Neural progenitor cell (in vitro differentiated cells): ENCODE results near the gene ADGRV1. TPM values are rescaled to one million over a fixed set of nuclear protein-coding genes. Genes with fewer than 3 reads are reported as not detected.

Source experiments
- DNase-seq: peaks from one replicate; pipeline ENCODE4 v3.0.0-alpha.2; 2016; ENCODE audit warnings: low spot score
- H2AFZ ChIP-seq: fragments of 200-600 bp; sonication (generic); replicated peaks from 2 replicates; pipeline ENCODE4 v1.6.1; 2016; ENCODE audit warnings: antibody characterized with exemption
- H3F3A ChIP-seq: fragments of 200-600 bp; sonication (generic); 2 replicates; pipeline ENCODE4 v1.6.1; 2016; ENCODE audit warnings: antibody characterized with exemption, low read depth
- H3K27ac ChIP-seq: fragments of 200-600 bp; sonication (generic); 2 replicates; pipeline ENCODE4 v1.5.1; 2016; ENCODE audit warnings: mild to moderate bottlenecking
- H3K27me3 ChIP-seq: fragments of 200-600 bp; sonication (generic); 2 replicates; pipeline ENCODE4 v1.6.1; 2016; ENCODE audit warnings: mild to moderate bottlenecking, moderate library complexity
- H3K36me3 ChIP-seq: fragments of 200-600 bp; sonication (generic); 2 replicates; pipeline ENCODE4 v1.5.1; 2016
- H3K4me1 ChIP-seq: fragments of 200-600 bp; sonication (generic); 2 replicates; pipeline ENCODE4 v1.6.1; 2016; ENCODE audit warnings: mixed run types
- H3K4me2 ChIP-seq: fragments of 200-600 bp; sonication (generic); 2 replicates; pipeline ENCODE4 v1.6.1; 2016
- H3K4me3 ChIP-seq: fragments of 200-600 bp; sonication (generic); 2 replicates; pipeline ENCODE4 v1.5.1; 2016
- H3K79me2 ChIP-seq: fragments of 200-600 bp; sonication (generic); 2 replicates; pipeline ENCODE4 v1.6.1; 2016; ENCODE audit warnings: low read depth
- H3K9ac ChIP-seq: fragments of 200-600 bp; sonication (generic); 2 replicates; pipeline ENCODE4 v1.6.1; 2016
- H3K9me3 ChIP-seq: fragments of 200-600 bp; sonication (generic); 2 replicates; pipeline ENCODE4 v1.5.1; 2016; ENCODE audit warnings: low read depth
- H4K20me1 ChIP-seq: fragments of 200-600 bp; sonication (generic); 2 replicates; pipeline ENCODE4 v1.6.1; 2016; ENCODE audit warnings: low read depth
- H3K27ac Mint-ChIP-seq: 3 replicates; pipeline ENCODE4 v1.8.0; 2021; ENCODE audit warnings: mixed read lengths
- H3K27me3 Mint-ChIP-seq: 2 replicates; pipeline ENCODE4 v1.8.0; 2022; ENCODE audit warnings: low read depth, mild to moderate bottlenecking, inconsistent platforms, moderate library complexity, mixed read lengths; ENCODE audit not compliant: insufficient read depth
- H3K36me3 Mint-ChIP-seq: 3 replicates; pipeline ENCODE4 v1.8.0; 2021; ENCODE audit warnings: mixed read lengths
- H3K4me1 Mint-ChIP-seq: 3 replicates; pipeline ENCODE4 v1.8.0; 2021; ENCODE audit warnings: mixed read lengths
- H3K4me3 Mint-ChIP-seq: 3 replicates; pipeline ENCODE4 v1.8.0; 2021; ENCODE audit warnings: mild to moderate bottlenecking, moderate library complexity, mixed read lengths
- H3K9me3 Mint-ChIP-seq: 3 replicates; pipeline ENCODE4 v1.8.0; 2020; ENCODE audit warnings: mixed read lengths
- CTCF ChIP-seq: fragments of 200-600 bp; sonication (generic); IDR thresholded peaks from 2 replicates; pipeline ENCODE4 v1.5.1; 2017; ENCODE audit warnings: antibody characterized with exemption, mild to moderate bottlenecking
- EZH2 ChIP-seq: fragments of 200-600 bp; sonication (generic); IDR thresholded peaks from 2 replicates; pipeline ENCODE4 v1.6.1; 2017; ENCODE audit warnings: antibody characterized with exemption, mild to moderate bottlenecking, moderate library complexity
- EZH2phosphoT487 ChIP-seq: fragments of 200-600 bp; sonication (generic); IDR thresholded peaks from 2 replicates; pipeline ENCODE4 v1.6.1; 2017; ENCODE audit warnings: antibody characterized with exemption
- total RNA-seq: library from RNA; depleted of rRNA; stranded (reverse); fragments of >200 nt; gene quantifications from 2 replicates; pipeline ENCODE4 v1.2.3, GENCODE V29; 2015; ENCODE audit warnings: low replicate concordance

ADGRV1 gene
- total RNA-seq, 1 donor from 2014 or later, result 151 TPM

- Histone ChIP-seq H3K9me3 (no peaks in the 10 kb centered on the region), H3K4me1 (no peaks in the 10 kb centered on the region), H3K36me3 (no peaks in the 10 kb centered on the region), H3K4me2 (no peak overlapping the region), H2AFZ (no peak overlapping the region), H3K9ac (no peak overlapping the region), H3K4me3 (no peak overlapping the region), H3K27ac (no peak overlapping the region), H3F3A (no peaks in the 10 kb centered on the region), H3K79me2 (no peaks in the 10 kb centered on the region), H3K27me3 (no peaks in the 10 kb centered on the region), H4K20me1 (no peaks in the 10 kb centered on the region)
- H3K27me3 Mint-ChIP-seq, result no peaks in the 10 kb centered on the region
- H3K27ac Mint-ChIP-seq, result no peak overlapping the region
- TF ChIP-seq EZH2, result no peak
- no peak for TF ChIP-seq CTCF
- no peak for TF ChIP-seq EZH2phosphoT487
- no peaks in the 10 kb centered on the region for H3K9me3 Mint-ChIP-seq
- H3K4me1 Mint-ChIP-seq, result peaks cover 12% of the 10 kb centered on the region
- no peak overlapping the region for H3K4me3 Mint-ChIP-seq
- H3K36me3 Mint-ChIP-seq, result peaks cover 13% of the 10 kb centered on the region
- no peak for DNase-seq
These were observed 602.2 kb downstream of the ADGRV1 start for GRCh38 chr5:91160714-91161285.

- no peak overlapping the region for H3K27ac ChIP-seq
These were observed 604.2 kb downstream of the ADGRV1 start for GRCh38 chr5:91162534-91163381.

GRCh38 chr5:91164424-91164823 lies 605.8 kb downstream of the ADGRV1 start:
- Mint-ChIP-seq H3K27ac (no peak overlapping the region), H3K27me3 (no peaks in the 10 kb centered on the region), H3K36me3 (peaks cover 11% of the 10 kb centered on the region), H3K4me3 (no peak overlapping the region), H3K9me3 (no peaks in the 10 kb centered on the region), H3K4me1 (peaks cover 12% of the 10 kb centered on the region)
- Histone ChIP-seq H3K36me3 (no peaks in the 10 kb centered on the region), H3K27me3 (no peaks in the 10 kb centered on the region), H3K79me2 (no peaks in the 10 kb centered on the region), H3F3A (no peaks in the 10 kb centered on the region), H3K27ac (no peak overlapping the region), H3K9ac (no peak overlapping the region), H2AFZ (no peak overlapping the region), H3K9me3 (no peaks in the 10 kb centered on the region), H3K4me2 (no peak overlapping the region), H4K20me1 (no peaks in the 10 kb centered on the region), H3K4me1 (no peaks in the 10 kb centered on the region), H3K4me3 (no peak overlapping the region)
- TF ChIP-seq EZH2phosphoT487, result no peak
- TF ChIP-seq CTCF, result no peak
- TF ChIP-seq EZH2, result no peak
- DNase-seq, result no peak

More at GRCh38 chr5:91162534-91163381, 604.2 kb downstream of the ADGRV1 start:
- Mint-ChIP-seq H3K27me3 (no peaks in the 10 kb centered on the region), H3K9me3 (no peaks in the 10 kb centered on the region), H3K36me3 (peaks cover 13% of the 10 kb centered on the region), H3K27ac (peak overlapping the region; percentile 18), H3K4me1 (peaks cover 12% of the 10 kb centered on the region), H3K4me3 (no peak overlapping the region)
- H3K36me3 ChIP-seq, result no peaks in the 10 kb centered on the region
- DNase-seq, result no peak
- no peaks in the 10 kb centered on the region for H4K20me1 ChIP-seq
- H3K4me3 ChIP-seq, result no peak overlapping the region
- no peaks in the 10 kb centered on the region for H3K4me1 ChIP-seq
- H3K9me3 ChIP-seq, result no peaks in the 10 kb centered on the region
- no peaks in the 10 kb centered on the region for H3K79me2 ChIP-seq
- H3F3A ChIP-seq, result no peaks in the 10 kb centered on the region
- TF ChIP-seq EZH2phosphoT487 (no peak), EZH2 (no peak), CTCF (no peak)
- H3K27me3 ChIP-seq, result no peaks in the 10 kb centered on the region
- no peak overlapping the region for H2AFZ ChIP-seq
- no peak overlapping the region for H3K9ac ChIP-seq
- no peak overlapping the region for H3K4me2 ChIP-seq
